ACHN (cell line): Measurements from ENCODE around the gene DEGS2.
"Not testable (repeated sequence)": the region's sequence is repeated elsewhere in the genome, so short reads cannot be mapped to it uniquely, and the experiment has no call there.

Source experiments
- DNase-seq: peaks from one replicate; pipeline ENCODE4 v3.0.0-alpha.2; 2015
- in situ Hi-C: cut with HindIII; loops from 2 replicates; pipeline ENCODE4 v1.10.0; 2017; ENCODE audit warnings: low sequenced_read_pairs, low pct_ligation_motif_present, low pct_unique_long_range_greater_than_20kb

Gene DEGS2

GRCh38 chr14:100187247-100187833, 27.9 kb upstream of the DEGS2 start:
- in situ Hi-C loops, result no loop called here
- no peak for DNase-seq

GRCh38 chr14:100181876-100182551, 22.6 kb upstream of the DEGS2 start:
- in situ Hi-C loops, result not testable (repeated sequence)
- DNase-seq, result peak; percentile 7

- in situ Hi-C loops, DNase-seq: not testable (repeated sequence)
Observed at GRCh38 chr14:100180671-100181070, 21.2 kb upstream of the DEGS2 start.

- no peak for DNase-seq
- in situ Hi-C loops, result no loop called here
Observed at GRCh38 chr14:100178691-100179090, 19.2 kb upstream of the DEGS2 start.

GRCh38 chr14:100176811-100177327, 17.4 kb upstream of the DEGS2 start:
- no peak for DNase-seq
- in situ Hi-C loops, result no loop called here

GRCh38 chr14:100173353-100173752, 13.9 kb upstream of the DEGS2 start:
- in situ Hi-C loops, result no loop called here
- DNase-seq, result no peak

- in situ Hi-C loops, result no loop called here
- DNase-seq, result no peak
Observed at GRCh38 chr14:100172811-100173210, 13.4 kb upstream of the DEGS2 start.

GRCh38 chr14:100170880-100171279, 11.4 kb upstream of the DEGS2 start:
- in situ Hi-C loops, result no loop called here
- DNase-seq, result no peak

GRCh38 chr14:100168506-100168905, 9.1 kb upstream of the DEGS2 start:
- in situ Hi-C loops, result no loop called here
- DNase-seq, result no peak

GRCh38 chr14:100165831-100166440, 6.5 kb upstream of the DEGS2 start:
- DNase-seq, result no peak
- in situ Hi-C loops, result no loop called here

GRCh38 chr14:100165376-100165775, 5.9 kb upstream of the DEGS2 start:
- no peak for DNase-seq
- in situ Hi-C loops, result no loop called here

- in situ Hi-C loops, result no loop called here
- no peak for DNase-seq
Observed at GRCh38 chr14:100160534-100160916, 1.1 kb upstream of the DEGS2 start.

GRCh38 chr14:100159865-100160533, 554 bp upstream of the DEGS2 start:
- DNase-seq, result no peak
- in situ Hi-C loops, result no loop called here

GRCh38 chr14:100158566-100159093, 815 bp downstream of the DEGS2 start:
- in situ Hi-C loops, result no loop called here
- no peak for DNase-seq

- in situ Hi-C loops, DNase-seq: not testable (repeated sequence)
Observed at GRCh38 chr14:100157548-100158232, 1.8 kb downstream of the DEGS2 start.

- in situ Hi-C loops, result no loop called here
- no peak for DNase-seq
Observed at GRCh38 chr14:100156776-100157175, 2.7 kb downstream of the DEGS2 start.

- in situ Hi-C loops, result no loop called here
- no peak for DNase-seq
Observed at GRCh38 chr14:100155756-100156616, 3.5 kb downstream of the DEGS2 start.
